CD4-positive, alpha-beta T cell treated with Interleukin-15 for 4 hours (primary cell): ENCODE data around the gene TNFAIP1.
"Not testable (repeated sequence)": the region's sequence is repeated elsewhere in the genome, so short reads cannot be mapped to it uniquely, and the experiment has no call there.

Experiments used
- DNase-seq: peaks from one replicate; pipeline ENCODE4 v3.0.0-alpha.2; 2020; ENCODE audit warnings: low spot score

TNFAIP1 gene

GRCh38 chr17:28325211-28325610 lies 10.3 kb upstream of the TNFAIP1 start:
- no peak for DNase-seq

DNA sequence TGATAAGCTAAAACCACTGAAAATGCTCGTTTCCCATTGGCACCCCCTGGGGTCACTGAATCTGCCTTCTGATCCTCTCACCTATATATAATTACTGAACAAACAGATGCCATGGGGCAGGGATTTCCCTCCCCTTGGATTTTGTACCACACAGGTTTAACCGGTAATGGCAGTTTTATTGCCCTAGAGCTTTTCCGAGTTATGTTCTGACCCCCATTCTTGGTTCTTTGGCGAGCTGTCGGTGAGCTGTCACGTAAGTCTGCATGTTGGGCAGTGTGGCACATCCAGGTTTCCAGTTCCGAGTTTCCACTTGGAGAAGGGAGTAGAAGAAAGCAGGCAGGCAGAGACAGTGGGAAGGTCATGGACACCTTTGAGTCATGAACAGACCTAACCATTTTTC lies 9.4 kb upstream of the TNFAIP1 start:
- no peak for DNase-seq

DNA sequence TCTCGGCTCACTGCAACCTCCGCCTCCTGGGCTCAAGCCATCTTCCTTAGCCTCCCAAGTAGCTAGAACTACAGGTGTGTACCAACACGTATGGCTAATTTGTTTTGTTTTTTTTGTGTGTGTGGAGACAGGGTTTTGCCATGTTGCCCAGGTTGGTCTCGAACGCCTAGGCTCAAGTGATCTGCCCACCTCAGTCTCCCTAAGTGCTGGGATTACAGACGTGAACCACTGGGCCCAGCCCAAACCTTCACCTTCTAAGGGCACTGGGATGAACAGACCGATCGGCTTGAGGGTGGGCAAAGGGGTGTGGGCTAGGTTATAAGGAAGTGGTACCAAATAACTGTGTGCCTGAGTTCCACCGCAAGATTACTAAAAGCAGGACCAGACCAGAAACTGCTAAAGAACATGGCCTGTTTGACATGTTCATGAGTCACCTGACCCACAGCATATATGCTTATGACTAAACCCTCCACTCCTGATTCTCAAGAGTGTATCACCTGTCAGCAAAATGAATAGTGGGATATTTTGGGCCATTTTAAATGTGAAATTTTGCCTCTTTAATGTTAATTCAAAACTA lies 8.4 kb upstream of the TNFAIP1 start:
- no peak for DNase-seq

GRCh38 chr17:28327709-28328108 lies 7.9 kb upstream of the TNFAIP1 start:
- DNase-seq = no peak

DNA sequence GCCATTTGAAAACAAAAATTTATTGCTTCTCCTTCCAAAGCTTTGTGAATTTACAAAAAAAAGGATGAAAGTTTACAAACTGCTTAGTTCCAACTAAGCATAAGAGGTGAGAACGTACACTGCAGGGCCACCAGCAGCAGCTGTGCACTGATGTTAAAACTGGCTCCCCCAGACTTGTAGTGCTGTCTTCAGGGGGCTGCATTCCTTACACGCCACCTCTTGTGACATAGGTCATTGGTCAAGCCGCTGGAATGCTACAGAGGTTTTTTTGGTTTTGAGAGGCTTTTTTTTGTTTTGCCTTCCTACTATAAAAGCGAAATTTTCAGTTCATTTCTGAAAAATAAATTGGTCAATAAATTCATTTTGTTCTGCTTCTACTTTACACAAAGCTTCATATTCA lies 7.2 kb upstream of the TNFAIP1 start:
- DNase-seq = no peak

DNA sequence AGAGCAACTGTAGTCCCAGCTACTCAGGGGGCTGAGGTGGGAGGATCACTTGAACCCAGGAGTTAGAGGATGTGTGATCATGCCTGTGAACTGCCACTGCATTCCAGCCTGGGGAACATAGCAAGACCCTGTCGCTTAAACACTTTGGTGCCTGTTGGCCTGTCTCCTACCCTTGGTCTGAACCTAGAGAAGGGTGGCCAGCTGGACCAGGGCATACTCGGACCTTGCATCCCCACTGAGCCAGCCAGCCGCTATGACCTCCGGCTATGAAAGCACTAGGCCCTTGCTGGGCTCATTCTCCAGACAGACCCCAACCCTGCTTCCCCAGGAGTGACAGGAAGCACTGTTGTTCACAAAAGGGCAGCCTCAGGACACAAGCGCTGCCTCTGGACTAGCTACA lies 4.9 kb upstream of the TNFAIP1 start:
- DNase-seq = no peak

- DNase-seq = no peak
These were observed 3.6 kb upstream of the TNFAIP1 start for GRCh38 chr17:28331891-28332420.

DNA sequence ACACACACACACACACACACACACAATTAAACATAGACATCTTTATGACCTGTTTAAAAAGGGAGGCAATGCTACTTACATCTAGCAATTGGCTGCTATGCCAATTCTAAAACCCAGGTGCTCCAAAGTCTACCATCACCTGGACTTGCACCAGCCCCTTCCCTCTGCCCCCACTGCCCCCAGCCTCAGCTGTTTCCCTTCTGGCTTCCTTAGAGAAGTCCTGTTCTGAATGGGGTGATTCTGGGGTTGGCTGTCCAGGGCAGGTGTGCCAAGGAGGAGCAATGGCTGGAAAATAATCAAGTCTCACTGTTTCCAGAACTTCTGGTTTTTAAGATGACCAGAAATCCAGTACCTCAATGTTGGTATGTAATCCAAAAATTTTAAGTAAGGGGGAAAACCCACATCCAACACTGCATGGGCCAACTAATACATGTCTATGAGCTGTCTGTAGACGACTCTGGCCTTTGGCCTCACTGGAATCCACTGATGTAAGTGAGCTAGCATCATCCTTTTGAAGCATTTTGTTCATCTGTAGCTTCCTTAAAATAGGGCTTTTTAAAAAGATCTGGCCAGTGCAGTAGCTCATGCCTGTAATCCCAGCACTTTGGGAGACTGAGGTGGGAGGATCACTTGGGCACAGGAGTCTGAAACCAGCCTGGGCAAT lies 2.3 kb upstream of the TNFAIP1 start:
- no peak for DNase-seq

DNA sequence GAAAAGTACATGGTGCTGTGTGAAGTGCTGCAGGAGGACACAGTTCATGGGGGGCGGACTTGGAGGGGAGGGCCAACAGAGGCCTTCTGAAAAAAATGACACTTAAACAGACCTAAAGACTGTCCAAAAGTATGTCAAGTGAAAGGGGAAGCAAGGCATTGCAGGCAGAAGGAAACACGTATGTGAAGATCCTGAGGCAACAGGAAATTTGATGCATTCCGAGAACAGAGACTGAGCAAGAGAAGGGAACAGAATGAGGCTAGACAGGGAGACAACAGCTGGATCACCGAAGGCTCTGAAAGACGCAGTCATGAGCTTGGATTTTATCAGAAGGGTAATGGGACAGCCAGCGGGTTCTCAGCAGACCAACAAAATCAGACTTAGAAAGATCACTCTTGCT lies 1.4 kb upstream of the TNFAIP1 start:
- DNase-seq = no peak

- no peak for DNase-seq
These were observed 828 bp upstream of the TNFAIP1 start for GRCh38 chr17:28334666-28335200.

DNA sequence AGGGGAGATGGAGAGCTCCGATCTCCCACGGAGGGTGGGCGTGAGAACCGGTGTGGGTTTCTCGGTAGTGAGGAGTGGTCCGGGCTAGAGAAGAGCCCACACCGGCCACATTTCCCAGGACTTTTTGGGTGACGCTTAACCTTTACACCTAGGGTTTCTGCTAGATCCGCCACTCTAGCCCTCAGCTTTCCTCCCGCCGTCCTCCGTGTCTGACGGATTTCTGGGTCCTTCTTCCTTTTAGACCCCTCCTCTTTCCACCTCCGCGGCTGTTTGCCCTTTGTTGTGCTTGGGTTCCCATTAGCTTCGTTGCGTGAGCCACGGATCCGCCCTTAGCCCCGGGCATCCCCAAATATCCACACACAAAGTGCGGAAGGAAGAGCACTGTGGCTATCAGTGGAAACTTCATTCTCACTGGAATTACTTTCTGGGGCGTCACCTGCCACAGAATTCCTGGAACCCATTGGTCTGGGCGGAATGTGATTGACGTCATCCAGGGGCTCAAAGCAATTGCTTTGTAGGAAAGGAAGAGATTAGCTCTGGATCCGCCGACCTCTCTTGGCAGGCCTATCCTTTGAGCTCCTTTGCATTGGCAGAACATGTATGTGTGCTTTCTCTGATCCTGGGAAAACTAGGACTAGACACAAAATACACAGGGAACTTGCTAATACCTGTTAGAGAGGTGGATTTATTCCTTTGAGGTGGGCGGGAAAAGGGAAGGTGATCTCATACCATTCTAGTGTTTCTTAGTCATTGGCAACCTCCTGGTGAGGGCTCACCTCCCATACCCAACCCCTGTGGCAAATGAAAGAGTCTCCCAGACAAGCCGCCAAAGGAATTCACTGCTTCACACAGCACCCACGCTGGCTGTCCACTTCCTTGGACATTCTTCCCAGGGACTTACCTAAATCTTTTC lies 654 bp downstream of the TNFAIP1 start:
- peak; percentile 8 for DNase-seq

GRCh38 chr17:28338056-28338768 lies 2.7 kb downstream of the TNFAIP1 start:
- no peak for DNase-seq

GRCh38 chr17:28338769-28339212 lies 3.2 kb downstream of the TNFAIP1 start:
- DNase-seq = not testable (repeated sequence)

DNA sequence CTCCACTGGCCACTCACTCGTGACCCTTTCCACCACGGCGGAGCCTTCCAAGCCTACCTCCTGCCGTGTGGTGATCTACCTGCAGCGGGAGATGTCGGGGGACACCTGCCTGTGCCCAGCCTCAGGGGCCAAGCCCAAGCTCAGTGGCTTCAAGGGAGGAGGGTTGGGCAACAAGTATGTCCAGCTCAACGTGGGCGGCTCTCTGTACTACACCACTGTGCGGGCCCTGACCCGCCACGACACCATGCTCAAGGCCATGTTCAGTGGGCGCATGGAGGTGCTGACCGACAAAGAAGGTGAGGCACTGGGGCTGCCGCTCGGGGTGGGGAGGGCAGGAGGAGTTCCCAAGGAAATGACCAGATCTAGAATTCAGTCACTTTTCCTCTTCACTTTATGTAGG lies 3.9 kb downstream of the TNFAIP1 start:
- DNase-seq = no peak

- DNase-seq = no peak
These were observed 4.8 kb downstream of the TNFAIP1 start for GRCh38 chr17:28340374-28340773.

DNA sequence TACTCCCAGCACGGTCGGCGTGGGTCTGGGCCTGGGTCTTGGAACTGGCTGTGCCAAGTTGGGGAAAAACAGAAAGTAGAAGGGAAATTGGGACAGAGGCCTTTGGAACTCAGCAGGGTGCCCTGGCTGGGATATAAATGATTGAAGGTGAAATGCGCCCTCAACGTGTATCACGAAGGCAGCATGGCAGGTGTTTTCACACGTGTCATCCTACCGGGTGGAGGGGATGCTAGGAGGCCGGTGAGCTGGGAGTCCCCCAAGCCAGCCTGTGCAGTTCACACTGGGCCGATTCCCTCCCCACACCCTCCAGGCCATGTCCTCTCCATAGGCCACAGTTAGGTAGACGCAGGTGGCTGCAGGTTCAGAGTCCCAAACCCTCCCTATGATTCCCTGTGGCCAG lies 6.0 kb downstream of the TNFAIP1 start:
- no peak for DNase-seq

DNA sequence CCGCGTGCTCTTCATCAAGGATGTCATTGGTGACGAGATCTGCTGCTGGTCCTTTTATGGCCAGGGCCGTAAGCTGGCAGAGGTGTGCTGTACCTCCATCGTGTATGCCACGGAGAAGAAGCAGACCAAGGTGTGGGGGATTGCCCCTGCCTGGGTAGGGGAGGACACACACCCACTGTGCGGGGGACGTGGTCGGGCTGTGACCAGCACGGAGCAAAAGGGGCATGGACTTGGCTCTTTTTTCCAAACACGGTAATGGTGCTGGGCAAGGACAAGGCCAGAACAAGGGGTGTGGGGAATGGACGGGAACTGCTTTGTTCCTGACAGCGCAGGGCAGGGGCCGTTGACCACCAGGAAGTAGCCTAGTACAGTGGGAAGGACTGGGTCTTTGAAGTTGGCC lies 6.8 kb downstream of the TNFAIP1 start:
- DNase-seq = no peak

GRCh38 chr17:28343491-28343932 lies 8.0 kb downstream of the TNFAIP1 start:
- no peak for DNase-seq

DNA sequence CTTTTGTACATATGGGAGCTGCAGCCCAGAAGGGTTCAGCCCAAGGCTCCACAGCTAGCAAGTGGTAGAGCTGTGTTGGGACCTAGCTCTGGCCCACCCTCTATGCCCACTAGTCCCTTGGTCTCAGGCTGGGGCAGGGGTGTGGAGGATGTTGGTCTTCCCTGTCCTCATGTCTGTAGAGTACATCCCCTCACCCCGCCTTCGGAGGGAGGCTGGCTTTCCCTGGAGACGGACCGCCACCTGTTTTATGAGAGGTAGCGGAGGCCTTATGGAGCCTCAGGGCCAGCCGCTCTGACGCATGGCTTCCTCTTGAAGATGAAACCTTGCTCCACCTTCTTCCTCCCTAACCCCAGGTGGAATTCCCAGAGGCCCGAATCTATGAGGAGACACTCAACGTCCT lies 8.4 kb downstream of the TNFAIP1 start:
- DNase-seq = no peak

GRCh38 chr17:28344435-28344901 lies 8.9 kb downstream of the TNFAIP1 start:
- DNase-seq = no peak

GRCh38 chr17:28345419-28346198 lies 10.0 kb downstream of the TNFAIP1 start:
- DNase-seq = no peak
